ENCODE results near the gene TM7SF3. TPM values are rescaled to one million over a fixed set of nuclear protein-coding genes. Genes with fewer than 3 reads are reported as not detected.

Gene TM7SF3
- total RNA-seq, 2 donors from 2014 or later, result 36.4 to 42.2 TPM

DNA sequence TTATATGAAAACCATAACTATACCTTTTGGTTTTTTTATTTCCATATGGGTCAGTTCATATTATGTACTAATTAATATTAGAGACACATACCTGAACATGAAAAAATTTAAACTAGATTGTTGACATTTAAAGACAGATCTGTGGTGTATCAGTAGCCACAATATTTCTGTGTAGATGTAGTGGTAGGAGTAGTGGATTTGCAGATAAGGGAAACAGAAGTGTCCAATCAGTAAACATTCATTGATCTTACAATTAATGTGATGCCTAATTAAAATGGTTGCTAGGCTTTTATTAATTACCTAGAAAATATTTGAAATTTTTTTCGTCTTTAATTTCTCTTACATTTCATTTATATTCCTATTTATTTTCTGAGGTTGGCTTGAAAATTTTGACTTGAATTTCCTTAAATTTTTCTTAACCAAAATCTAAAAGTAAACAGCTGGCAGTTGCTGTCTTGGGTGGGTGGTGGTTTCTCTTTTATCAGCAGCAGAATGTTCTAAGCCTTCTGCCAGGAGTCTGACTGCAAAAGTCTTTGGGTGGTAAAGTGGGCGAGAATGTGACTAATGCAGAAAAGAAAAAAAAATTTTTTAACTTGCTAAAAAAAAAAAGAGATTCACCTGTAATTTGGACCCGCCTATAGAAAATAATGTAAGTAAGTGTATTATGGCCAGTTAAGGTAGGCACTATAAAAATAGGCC, 73.5 kb downstream of the TM7SF3 start:
- peak overlapping the region; percentile 98 for H3K4me3 Mint-ChIP-seq
- ATAC-seq (no peak), DNase-seq (ENCODE audit: low spot score) (no peak)
- peaks cover 38 to 76% of the 10 kb centered on the region in 2 donors for H3K4me1 Mint-ChIP-seq (ENCODE audit: low read depth in 2 of 2)
- peak overlapping the region; percentile 88 to 95 for H3K27ac Mint-ChIP-seq
- H3K36me3 Mint-ChIP-seq, result peaks cover 9% of the 10 kb centered on the region
- H3K27me3 Mint-ChIP-seq, result no peaks in the 10 kb centered on the region
- no peaks in the 10 kb centered on the region for H3K9me3 Mint-ChIP-seq

- H3K27ac Mint-ChIP-seq, result peak overlapping the region; percentile 88 to 95
- H3K27me3 Mint-ChIP-seq, result no peaks in the 10 kb centered on the region
- H3K4me1 Mint-ChIP-seq (ENCODE audit: low read depth in 2 of 2), result peaks cover 41 to 79% of the 10 kb centered on the region in 2 donors
- ATAC-seq (no peak), DNase-seq (ENCODE audit: low spot score) (no peak)
- H3K9me3 Mint-ChIP-seq, result no peaks in the 10 kb centered on the region
- peak overlapping the region; percentile 98 for H3K4me3 Mint-ChIP-seq
- peaks cover 9% of the 10 kb centered on the region for H3K36me3 Mint-ChIP-seq
Observed at GRCh38 chr12:26939953-26940352, 74.2 kb downstream of the TM7SF3 start.

DNA sequence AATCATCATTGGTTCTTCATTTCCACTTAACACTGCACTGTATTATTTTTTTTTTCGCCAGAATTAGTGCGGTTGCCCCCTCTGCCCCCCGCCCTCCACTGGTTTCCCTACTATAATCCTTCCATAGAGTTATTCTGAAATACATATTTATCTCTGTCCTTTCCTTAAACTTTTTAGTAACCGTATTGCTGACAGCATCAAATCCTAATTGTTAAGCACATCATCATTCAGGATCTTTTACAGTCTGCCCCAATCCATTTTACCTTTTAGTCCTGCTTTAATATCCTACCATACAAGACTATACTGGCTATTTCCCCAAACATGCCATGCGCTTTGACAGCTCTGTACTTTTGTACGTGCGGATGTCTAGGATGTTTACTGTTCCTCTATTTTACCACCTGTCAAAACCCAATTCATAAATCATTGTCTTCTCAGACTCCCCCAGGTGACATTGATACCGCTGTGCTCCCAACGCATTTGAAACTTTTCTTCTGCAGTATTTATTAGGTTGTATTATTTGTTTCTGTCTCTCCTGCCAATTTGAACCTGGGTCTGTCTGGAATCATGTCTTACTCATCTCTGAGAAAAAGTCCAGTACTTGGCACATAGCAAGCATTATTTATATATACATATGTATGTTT, 74.9 kb downstream of the TM7SF3 start:
- H3K36me3 Mint-ChIP-seq, result peaks cover 9% of the 10 kb centered on the region

DNA sequence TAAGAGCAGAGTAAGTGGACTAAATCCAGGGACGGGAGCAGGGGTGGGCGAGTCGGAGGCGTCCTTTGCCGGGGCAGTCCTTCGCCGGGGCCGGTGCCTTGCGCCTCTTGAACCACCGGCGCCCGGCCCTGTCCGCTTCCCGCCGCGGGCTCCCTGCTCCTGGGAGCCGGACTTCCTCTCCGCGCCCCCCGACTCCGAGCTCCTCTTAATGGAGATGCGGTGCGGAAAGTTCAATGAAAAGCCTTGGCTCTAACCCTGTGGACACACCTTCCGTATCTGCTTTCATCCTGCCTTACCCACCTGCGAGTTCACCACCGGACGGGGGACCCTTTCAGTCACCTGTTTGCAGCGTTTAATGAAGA, 75.5 kb downstream of the TM7SF3 start:
- Mint-ChIP-seq H3K4me1 (ENCODE audit: low read depth in 2 of 2) (peaks cover 40 to 80% of the 10 kb centered on the region in 2 donors), H3K4me3 (peak overlapping the region; percentile 98), H3K9me3 (no peaks in the 10 kb centered on the region), H3K27me3 (no peaks in the 10 kb centered on the region), H3K36me3 (peaks cover 10% of the 10 kb centered on the region), H3K27ac (peak overlapping the region; percentile 88 to 95)
- peak; percentile 10 to 25 for ATAC-seq
- DNase-seq (ENCODE audit: low spot score), result no peak

More for the DNA sequence above, 74.9 kb downstream of the TM7SF3 start:
- Mint-ChIP-seq H3K4me1 (ENCODE audit: low read depth in 2 of 2) (peaks cover 44 to 83% of the 10 kb centered on the region in 2 donors), H3K27me3 (no peaks in the 10 kb centered on the region), H3K4me3 (peak overlapping the region; percentile 98), H3K9me3 (no peaks in the 10 kb centered on the region), H3K27ac (peak overlapping the region; percentile 88 to 95)
- DNase-seq (ENCODE audit: low spot score), result no peak
- no peak for ATAC-seq

GRCh38 chr12:26937863-26938700, 76.1 kb downstream of the TM7SF3 start, which contains the start of the genes FGFR1OP2 and INTS13:
FGFR1OP2 (plus strand) TSS chr12:26938470; CDS start chr12:26954159, 15,689 bp downstream.
INTS13 (minus strand) TSS chr12:26937981; CDS start chr12:26936803, 1,178 bp downstream.
- Mint-ChIP-seq H3K27me3 (no peaks in the 10 kb centered on the region), H3K4me3 (peak within 1 kb of the TSS; percentile 98), H3K9me3 (no peaks in the 10 kb centered on the region), H3K36me3 (peaks cover 16% of the 10 kb centered on the region), H3K27ac (peak within 1 kb of the TSS; percentile 88 to 95), H3K4me1 (ENCODE audit: low read depth in 2 of 2) (peaks cover 41 to 80% of the 10 kb centered on the region in 2 donors)
- ATAC-seq (peak; percentile 97), DNase-seq (ENCODE audit: low spot score) (peak; percentile 98)

- peaks cover 46 to 80% of the 10 kb centered on the region in 2 donors for H3K4me1 Mint-ChIP-seq (ENCODE audit: low read depth in 2 of 2)
- peaks cover 22% of the 10 kb centered on the region for H3K36me3 Mint-ChIP-seq
- no peak for ATAC-seq
- H3K27ac Mint-ChIP-seq, result peak overlapping the region; percentile 88 to 95
- DNase-seq (ENCODE audit: low spot score), result no peak
- no peaks in the 10 kb centered on the region for H3K9me3 Mint-ChIP-seq
- H3K4me3 Mint-ChIP-seq, result peak overlapping the region; percentile 98
- no peaks in the 10 kb centered on the region for H3K27me3 Mint-ChIP-seq
Observed at GRCh38 chr12:26937443-26937862, 76.7 kb downstream of the TM7SF3 start.

- peaks cover 46 to 80% of the 10 kb centered on the region in 2 donors for H3K4me1 Mint-ChIP-seq (ENCODE audit: low read depth in 2 of 2)
- H3K27ac Mint-ChIP-seq, result peak overlapping the region; percentile 88 to 95
- no peaks in the 10 kb centered on the region for H3K9me3 Mint-ChIP-seq
- H3K27me3 Mint-ChIP-seq, result no peaks in the 10 kb centered on the region
- DNase-seq (ENCODE audit: low spot score) (no peak), ATAC-seq (no peak)
- peak overlapping the region; percentile 98 for H3K4me3 Mint-ChIP-seq
- peaks cover 27% of the 10 kb centered on the region for H3K36me3 Mint-ChIP-seq
Observed at GRCh38 chr12:26936559-26937442, 77.4 kb downstream of the TM7SF3 start.

GRCh38 chr12:26935636-26936378, 78.4 kb downstream of the TM7SF3 start:
- peak overlapping the region; percentile 88 to 95 for H3K27ac Mint-ChIP-seq
- no peaks in the 10 kb centered on the region for H3K27me3 Mint-ChIP-seq
- H3K4me1 Mint-ChIP-seq (ENCODE audit: low read depth in 2 of 2), result peaks cover 47 to 74% of the 10 kb centered on the region in 2 donors
- no peaks in the 10 kb centered on the region for H3K9me3 Mint-ChIP-seq
- DNase-seq (ENCODE audit: low spot score) (no peak), ATAC-seq (no peak)
- peaks cover 29% of the 10 kb centered on the region for H3K36me3 Mint-ChIP-seq
- peak overlapping the region; percentile 98 for H3K4me3 Mint-ChIP-seq

GRCh38 chr12:26929590-26929989, 84.6 kb downstream of the TM7SF3 start:
- H3K27me3 Mint-ChIP-seq, result no peaks in the 10 kb centered on the region
- no peak overlapping the region for H3K4me3 Mint-ChIP-seq
- H3K27ac Mint-ChIP-seq, result no peak overlapping the region
- ATAC-seq (no peak), DNase-seq (ENCODE audit: low spot score) (no peak)
- H3K4me1 Mint-ChIP-seq (ENCODE audit: low read depth in 2 of 2), result peaks cover 26 to 28% of the 10 kb centered on the region in 2 donors
- peaks cover 28% of the 10 kb centered on the region for H3K36me3 Mint-ChIP-seq
- no peaks in the 10 kb centered on the region for H3K9me3 Mint-ChIP-seq

GRCh38 chr12:26928661-26929060, 85.5 kb downstream of the TM7SF3 start:
- no peak overlapping the region for H3K27ac Mint-ChIP-seq
- H3K27me3 Mint-ChIP-seq, result no peaks in the 10 kb centered on the region
- H3K4me3 Mint-ChIP-seq, result no peak overlapping the region
- H3K36me3 Mint-ChIP-seq, result peaks cover 26% of the 10 kb centered on the region
- no peak for DNase-seq (ENCODE audit: low spot score)
- peaks cover 22 to 23% of the 10 kb centered on the region in 2 donors for H3K4me1 Mint-ChIP-seq (ENCODE audit: low read depth in 2 of 2)
- H3K9me3 Mint-ChIP-seq, result no peaks in the 10 kb centered on the region
- no peak for ATAC-seq

All from natural killer cell treated with Interleukin-12 subunit alpha and Interleukin-12 subunit beta and Interleukin-15 and Interleukin-18, amount 100 ng/mL, for 72 hours (primary cell).